Stimulated activated CD4-positive, alpha-beta T cell treated with anti-CD3 and anti-CD28 coated beads, TNF-alpha, amount 100 ng/mL, for 4 hours (primary cell): ENCODE data around the gene KANK3.

Experiments used
- DNase-seq, 3 experiments: peaks; one replicate each; pipeline ENCODE4 v3.0.0-alpha.2; 2020; ENCODE audit warnings: low read depth in 3 of 3

Gene KANK3

GRCh38 chr19:8337728-8338127 is 5.3 kb downstream of the KANK3 start:
- no peak for DNase-seq

DNA sequence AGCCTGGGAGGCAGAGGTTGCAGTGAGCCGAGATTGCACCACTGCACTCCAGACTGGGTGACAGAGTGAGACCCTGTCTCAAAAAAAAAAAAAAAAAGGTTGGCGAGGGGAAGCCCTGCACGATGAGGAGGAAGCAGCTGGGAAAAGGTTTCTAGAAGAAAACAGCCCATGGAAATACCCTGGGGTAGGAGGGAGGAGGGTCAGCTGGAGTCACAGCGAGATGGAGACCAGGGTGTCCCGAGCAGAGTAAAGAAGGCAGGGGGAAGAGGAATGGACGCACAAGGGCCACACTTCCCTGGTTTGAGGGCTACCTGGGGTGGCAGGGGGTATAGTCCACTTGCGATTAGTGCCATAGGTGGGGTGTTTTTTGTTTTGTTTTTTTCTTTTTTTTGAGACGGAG is 6.4 kb downstream of the KANK3 start:
- DNase-seq = no peak

DNA sequence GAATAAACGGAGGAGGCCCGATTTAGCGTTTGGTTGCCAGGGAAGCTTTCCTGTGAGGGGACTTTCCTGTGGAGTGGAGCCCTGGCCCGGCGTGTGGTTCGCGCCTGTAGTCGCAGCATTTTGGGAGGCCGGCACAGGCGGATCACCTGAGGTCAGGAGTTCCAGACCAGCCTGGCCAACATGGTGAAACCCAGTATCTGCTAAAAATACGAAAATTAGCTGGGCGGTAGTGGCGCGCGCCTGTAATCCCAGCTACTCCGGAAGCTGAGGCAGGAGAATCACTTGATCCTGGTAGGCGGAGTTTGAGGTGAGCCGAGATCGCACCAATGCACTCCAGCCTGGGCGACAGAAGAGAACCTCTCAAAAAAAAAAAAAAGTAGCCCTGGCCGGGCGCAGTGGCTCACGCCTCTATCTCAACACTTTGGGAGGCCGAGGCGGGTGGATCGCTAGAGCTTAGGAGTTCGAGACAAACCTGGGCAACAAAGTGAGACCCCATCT is 6.9 kb downstream of the KANK3 start:
- DNase-seq = no peak

GRCh38 chr19:8335343-8336071 is 7.6 kb downstream of the KANK3 start:
- DNase-seq = no peak

GRCh38 chr19:8334458-8335342 is 8.4 kb downstream of the KANK3 start:
- no peak for DNase-seq

DNA sequence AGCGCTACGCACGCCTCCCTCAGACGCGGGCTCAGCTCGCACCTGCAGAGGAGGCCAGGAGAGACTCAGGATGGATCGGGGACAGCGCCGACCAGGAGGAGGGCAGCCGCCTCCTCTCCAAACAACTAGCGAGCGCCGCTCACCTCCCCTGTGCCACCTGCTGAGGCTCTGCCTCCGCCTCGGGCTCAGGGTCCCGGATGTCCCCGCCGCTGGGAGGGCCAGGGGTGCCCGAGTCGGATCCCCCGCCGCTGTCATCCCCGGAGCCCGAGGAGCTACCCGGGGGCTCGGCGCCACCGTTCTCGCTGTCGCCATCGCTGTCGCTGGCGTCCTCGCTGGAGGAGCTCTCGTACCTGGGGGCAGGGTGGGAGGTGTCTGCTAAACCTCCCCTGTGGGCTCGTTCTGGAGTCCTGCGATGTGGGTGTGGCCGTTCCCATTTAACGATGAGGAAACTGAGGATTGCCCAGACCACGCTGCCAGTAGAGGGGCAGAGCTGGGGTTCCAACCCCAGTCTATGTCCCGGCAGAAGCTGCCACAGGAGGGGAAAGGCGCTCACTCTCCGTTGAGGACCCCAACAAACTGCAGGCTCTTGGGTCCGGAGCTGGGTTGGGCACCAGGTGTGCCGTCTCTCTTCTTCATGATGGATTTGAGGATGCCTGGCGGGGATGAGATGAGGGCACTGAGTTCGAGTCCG is 9.2 kb downstream of the KANK3 start:
- no peak for DNase-seq

DNA sequence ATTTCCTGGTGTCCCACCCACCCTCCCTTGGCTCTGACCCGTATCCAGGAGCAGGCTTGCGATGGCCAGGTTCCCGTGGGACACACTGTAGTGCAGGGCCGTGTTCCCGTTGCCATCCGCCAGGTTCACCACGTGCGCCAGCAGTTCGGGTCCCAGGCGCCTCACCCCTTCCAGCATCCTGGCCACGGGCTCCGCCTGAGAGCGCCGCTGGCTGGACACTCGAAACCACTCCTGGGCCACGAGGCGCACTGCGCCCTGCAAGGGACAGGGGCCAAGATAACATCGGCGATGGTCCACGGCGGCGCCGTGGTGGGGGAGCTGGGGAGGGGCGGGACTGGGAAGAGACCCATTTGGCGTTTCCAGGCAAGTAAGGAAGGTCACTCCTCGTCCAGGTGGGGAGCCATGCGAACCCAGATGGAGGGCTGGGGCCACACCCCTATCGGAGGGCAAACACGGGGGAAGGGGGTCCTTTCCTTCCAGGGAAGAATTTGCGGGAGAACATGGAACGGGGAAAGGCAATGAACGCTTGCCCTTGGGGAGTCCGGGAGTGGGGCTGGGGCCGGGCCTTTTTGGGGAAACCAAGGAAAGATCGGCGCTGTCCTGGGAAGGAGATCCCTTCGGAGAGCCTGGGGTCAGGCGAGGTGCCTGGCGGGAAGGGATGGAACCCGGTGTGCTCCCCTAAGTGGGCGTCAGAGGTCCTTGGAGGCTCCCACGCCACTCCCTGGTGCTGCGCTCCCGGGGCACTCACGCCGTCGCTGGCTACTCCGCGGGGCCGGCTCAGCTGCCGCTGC is 9.9 kb downstream of the KANK3 start:
- no peak for DNase-seq

DNA sequence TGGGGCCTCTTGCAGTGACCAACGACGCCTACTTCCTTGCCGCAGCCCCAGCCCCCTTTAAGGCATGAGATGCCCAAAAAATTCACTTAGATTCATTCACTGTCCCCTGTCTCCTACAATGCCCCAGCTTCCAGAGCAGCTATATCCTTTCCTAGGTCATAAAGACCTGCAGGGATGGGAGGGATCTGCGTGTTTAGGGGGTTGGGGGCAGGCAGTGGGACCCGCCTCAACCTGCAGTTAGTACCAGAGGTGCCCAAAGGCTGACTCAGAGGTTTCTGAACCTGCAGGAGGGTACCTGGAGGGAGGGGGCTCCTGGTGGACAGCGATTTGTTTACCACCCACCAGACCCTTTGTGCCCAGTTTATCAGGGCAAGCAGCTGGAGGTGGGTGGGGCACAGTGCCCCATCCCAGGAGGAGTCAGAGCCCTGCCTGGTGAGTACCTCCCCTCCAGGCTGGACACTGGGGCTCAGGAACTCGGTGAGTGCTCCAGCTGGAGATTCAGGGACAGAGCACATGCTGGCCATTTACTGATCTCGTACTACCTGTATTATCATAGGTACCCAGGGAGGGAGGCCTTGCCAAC is 11.7 kb downstream of the KANK3 start:
- DNase-seq = no peak

- no peak for DNase-seq
Measured at GRCh38 chr19:8329996-8330395, 13.1 kb downstream of the KANK3 start.

- DNase-seq = no peak
Measured at GRCh38 chr19:8325454-8325853, 17.6 kb downstream of the KANK3 start.

GRCh38 chr19:8324186-8325050 is 18.6 kb downstream of the KANK3 start:
- DNase-seq = no peak

DNA sequence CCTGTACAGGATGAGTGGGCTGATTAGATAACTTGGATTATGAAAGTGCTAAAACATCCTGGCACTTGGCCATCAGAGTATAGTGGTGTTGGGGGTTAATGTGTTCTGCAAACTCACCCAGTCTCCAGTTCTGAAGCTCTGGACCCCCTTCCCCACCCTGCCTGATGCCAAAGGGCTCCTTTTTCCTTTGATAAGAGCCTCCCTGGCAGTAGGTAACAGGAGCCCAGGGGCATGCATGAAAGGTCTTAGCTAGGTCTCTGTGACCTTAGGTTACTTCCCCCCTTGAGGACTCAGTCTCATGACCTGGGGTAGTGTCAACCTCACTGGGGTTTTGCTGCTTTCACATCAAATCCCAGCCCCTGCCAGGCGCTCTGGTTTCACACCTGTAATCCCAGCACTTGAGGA is 19.3 kb downstream of the KANK3 start:
- DNase-seq = no peak

DNA sequence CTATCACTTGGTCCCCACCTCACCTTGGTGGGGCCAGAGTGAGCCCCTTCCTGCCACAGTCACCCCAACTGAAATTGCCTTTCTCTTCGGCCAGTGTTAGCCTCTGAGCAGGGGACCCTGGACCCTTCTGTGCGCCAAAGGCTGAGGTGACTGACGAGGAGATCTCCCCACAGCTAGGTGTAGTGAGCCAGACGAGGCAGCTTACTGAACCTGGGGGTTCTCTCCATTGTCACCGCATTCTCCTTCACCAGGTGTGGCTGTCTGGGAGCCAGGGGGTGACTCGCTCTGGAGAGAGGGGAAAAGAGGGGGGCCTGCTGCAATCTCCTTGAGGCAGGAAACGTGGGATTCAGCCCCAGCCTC is 20.4 kb downstream of the KANK3 start:
- DNase-seq = no peak

DNA sequence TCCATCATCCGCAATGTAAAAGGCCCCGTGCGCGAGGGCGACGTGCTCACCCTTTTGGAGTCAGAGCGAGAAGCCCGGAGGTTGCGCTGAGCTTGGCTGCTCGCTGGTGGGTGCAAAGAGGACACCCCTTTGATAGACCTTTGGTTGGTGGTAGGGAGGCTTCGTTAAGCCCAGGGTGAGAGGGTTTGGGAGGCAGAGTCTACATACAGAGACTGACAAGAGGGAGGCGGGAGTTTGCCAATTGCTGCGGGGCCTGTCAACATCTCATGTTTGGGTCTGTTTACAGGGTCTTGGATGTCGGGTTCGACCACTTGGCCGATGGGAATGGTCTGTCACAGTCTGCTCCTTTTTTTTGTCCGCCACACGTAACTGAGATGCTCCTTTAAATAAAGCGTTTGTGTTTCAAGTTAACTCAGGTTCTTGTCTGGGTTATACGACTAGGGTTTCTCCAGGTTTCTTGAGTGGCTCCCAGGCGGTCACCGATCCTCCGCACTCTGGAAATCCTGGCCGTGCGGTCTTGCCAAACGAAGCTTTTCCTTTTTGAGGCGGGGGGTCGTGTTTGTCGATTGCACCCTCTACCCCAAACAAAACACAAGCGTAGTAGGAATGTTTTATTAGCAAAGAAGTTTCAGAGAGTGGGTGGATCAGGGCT is 20.9 kb downstream of the KANK3 start:
- DNase-seq = no peak

DNA sequence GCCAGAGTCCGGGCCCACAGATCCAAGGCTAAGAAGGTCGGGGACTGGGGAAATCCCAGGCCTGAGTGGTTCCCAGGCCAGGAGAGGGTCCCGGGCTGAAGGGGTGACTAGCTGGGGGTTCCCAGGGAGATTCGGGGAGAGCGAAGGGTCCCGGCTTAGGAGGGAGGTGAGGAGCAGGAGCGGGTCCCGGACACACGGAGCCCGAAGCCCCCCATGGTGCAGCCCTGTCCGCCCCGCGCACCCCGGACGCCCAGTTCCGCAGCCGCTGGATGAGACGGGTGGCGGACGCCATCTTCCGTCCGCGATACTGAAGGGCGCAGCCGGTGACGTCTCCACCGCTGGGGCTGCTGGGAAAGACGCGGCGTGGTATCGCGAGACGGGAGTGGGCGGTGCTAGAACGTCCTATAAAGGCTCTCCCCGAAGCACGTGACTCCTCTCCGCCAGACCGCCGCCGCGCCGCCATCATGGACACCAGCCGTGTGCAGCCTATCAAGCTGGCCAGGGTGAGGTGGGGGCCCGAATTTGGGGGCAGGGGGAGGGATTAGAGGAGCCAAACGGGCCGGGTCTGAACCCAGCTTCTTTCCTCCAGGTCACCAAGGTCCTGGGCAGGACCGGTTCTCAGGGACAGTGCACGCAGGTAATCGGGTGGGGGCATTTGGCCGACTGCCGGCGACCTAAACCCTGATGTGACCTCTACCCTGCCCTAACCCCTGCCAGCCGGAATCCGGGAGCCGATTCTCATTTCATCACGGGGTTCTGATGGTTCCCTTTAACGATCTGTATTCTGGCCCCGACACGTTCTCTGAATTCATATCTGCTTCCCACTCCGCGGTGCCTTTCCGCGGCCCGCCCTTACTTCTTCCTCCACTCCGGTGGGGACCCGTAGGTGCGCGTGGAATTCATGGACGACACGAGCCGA is 21.7 kb downstream of the KANK3 start, which contains the start of the genes NDUFA7 and RPS28:
NDUFA7 (minus strand) TSS at position 309 of the 919 bp plus-strand sequence; CDS start at position 292, 17 bp downstream.
RPS28 (plus strand) TSS at position 430 of the 919 bp plus-strand sequence; CDS start at position 465, 35 bp downstream.
- DNase-seq = peak; percentile 92 to 96 (median 93)

- no peak for DNase-seq
Measured at GRCh38 chr19:8320564-8321066, 22.4 kb downstream of the KANK3 start.

- no peak for DNase-seq
Measured at GRCh38 chr19:8319807-8320520, 23.1 kb downstream of the KANK3 start.
